Inflammatory macrophage (primary cell): ENCODE data around the gene SLC40A1.

Experiments
- DNase-seq, 2 donors: peaks; one replicate each; pipeline ENCODE4 v3.0.0-alpha.2; 2020 to 2022

Gene SLC40A1

DNA sequence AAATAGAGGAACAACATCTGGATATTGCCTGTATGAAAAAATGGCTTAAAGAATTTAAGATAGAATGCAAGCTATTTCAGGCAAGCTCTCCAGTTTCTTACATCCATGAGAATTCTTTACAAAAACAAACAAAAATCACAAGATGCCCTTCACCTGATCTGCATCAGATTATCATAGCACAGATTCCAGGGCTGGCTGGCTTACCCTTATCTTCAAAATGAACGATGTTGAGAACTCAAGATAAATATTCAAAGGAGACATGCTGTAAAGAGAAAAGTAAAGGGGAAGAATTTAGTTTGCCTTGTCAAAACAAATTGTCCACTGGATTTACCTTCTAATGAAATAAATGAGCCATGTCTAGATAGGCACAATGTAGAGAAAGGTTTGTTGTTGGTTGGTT lies 18.7 kb upstream of the SLC40A1 start:
- DNase-seq = no peak

- DNase-seq = no peak
These were observed 14.8 kb upstream of the SLC40A1 start for GRCh38 chr2:189595417-189595816.

- no peak for DNase-seq
These were observed 13.7 kb upstream of the SLC40A1 start for GRCh38 chr2:189594305-189594704.

- DNase-seq = no peak
These were observed 12.5 kb upstream of the SLC40A1 start for GRCh38 chr2:189593115-189593514.

GRCh38 chr2:189592353-189592984 lies 11.9 kb upstream of the SLC40A1 start:
- no peak for DNase-seq

GRCh38 chr2:189587780-189588179 lies 7.2 kb upstream of the SLC40A1 start:
- DNase-seq = no peak

GRCh38 chr2:189585226-189585756 lies 4.7 kb upstream of the SLC40A1 start:
- no peak for DNase-seq

DNA sequence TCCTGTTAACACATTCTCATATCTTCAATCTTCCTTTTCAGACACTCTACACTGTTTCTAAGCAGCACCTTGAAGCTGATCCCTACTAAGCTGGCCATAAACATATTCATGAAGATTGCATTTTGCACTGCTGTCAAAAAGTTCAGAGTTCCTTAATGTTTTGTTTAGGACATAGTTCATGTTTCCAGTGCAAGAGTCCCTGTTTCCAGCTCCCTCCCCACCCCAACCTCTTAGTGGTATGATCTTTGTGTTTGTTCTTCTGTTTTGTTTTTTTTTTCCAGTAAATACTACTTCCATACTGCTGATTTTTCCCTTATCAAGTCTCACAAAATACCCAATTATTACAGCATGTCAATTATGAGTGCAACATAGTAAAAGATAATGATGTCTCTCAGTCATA lies 4.1 kb upstream of the SLC40A1 start:
- no peak for DNase-seq

- no peak for DNase-seq
These were observed 2.9 kb upstream of the SLC40A1 start for GRCh38 chr2:189583227-189584198.

GRCh38 chr2:189582809-189583192 lies 2.2 kb upstream of the SLC40A1 start:
- no peak for DNase-seq

DNA sequence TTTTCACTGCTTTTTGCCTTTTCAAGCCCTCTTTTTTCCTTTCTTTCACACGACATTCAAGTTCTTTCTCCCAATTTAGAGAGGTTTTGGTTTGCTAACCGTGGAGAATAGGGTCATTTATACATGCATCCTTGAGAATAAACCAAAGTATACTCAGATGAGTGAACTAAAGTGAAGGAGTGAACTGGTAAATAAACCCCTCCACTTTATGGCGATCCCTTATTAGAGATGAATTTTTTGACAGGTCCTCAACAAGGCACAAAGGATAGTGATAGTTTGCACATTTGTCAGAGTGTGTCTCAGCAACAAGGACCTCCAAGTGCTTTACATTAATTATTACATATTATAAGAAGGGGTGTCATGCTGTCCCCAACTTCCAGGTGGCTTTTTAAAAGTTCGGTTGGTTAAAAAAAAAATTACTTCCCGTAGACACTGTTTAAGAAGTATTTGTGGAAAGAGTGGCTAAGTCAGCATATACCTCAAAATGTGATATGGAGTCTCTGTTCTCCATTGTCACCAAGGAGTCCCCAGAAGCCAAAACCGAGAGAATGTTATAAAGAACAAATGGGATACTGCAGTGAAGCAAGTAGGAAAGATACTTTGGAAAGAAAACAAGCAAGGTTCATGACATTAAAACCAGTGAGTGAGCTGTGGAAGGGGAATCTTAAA lies 1.7 kb upstream of the SLC40A1 start:
- DNase-seq = no peak

GRCh38 chr2:189581354-189582139 lies 961 bp upstream of the SLC40A1 start:
- DNase-seq = no peak

DNA sequence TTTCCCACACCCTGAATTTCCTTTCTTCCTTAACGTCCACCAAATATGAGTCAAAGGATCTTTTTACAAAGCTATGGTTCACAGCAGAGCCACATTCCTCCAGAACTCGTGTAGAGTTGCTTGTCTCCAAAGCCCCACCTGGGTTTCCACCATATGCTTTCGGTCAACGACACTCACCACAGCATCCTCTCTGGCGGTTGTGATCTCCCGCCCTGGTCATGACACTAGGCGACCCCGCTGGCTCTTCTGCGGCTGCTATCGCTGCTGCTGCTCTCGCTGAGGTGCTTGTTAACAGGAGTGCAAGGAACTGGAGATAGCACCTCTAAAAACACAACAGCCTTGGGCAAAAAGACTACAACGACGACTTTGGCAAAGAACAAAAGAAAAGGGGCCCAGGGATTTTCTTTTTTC lies 340 bp downstream of the SLC40A1 start:
- no peak for DNase-seq

DNA sequence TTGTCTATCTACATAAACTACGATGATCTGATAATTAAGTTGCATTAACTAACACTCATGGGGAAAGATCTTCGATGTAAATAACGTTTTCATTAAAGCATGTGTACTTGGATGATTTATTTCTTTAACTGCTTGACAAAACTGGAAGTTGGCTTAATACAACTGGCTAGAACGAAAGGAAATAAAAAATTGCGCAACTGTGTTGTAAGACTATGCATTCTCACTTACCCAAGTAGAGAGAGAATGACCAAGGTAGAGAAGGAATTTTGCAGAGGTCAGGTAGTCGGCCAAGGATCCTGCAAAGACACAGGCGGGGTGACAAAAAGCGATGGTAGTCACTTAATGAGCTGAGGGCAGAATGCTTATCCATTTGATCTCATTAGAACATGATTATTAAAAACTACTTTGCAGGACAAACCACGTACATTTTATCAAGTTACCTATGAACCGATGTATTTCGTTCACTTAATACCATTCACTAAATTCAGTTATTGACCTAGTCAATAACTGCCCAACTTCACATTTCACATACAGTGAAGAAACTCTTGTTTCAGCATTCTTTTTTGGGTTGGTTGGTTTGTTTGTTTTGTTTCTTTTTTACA lies 900 bp downstream of the SLC40A1 start:
- DNase-seq = peak; percentile 65 to 83

- no peak for DNase-seq
These were observed 2.2 kb downstream of the SLC40A1 start for GRCh38 chr2:189578272-189578950.

DNA sequence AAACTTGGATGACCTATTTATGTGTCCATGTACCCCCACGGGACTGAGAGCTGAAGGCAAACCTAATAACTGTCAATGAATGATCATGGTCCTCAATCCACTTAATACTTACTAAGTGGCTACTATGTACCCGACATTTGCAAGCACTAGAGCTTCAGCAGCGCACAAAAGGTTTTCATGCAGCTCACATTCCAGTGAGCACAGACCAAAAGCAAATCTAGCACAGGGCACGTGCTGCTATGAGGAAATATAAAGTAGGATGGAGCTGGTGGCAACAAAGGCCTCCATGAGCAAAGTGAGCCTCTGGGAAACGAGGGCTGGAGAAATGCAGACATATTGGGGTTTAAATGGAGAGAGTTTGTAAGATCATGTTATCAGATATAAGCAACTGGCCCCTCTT lies 3.5 kb downstream of the SLC40A1 start:
- no peak for DNase-seq

GRCh38 chr2:189576396-189576795 lies 4.2 kb downstream of the SLC40A1 start:
- DNase-seq = peak; percentile 13 to 26

DNA sequence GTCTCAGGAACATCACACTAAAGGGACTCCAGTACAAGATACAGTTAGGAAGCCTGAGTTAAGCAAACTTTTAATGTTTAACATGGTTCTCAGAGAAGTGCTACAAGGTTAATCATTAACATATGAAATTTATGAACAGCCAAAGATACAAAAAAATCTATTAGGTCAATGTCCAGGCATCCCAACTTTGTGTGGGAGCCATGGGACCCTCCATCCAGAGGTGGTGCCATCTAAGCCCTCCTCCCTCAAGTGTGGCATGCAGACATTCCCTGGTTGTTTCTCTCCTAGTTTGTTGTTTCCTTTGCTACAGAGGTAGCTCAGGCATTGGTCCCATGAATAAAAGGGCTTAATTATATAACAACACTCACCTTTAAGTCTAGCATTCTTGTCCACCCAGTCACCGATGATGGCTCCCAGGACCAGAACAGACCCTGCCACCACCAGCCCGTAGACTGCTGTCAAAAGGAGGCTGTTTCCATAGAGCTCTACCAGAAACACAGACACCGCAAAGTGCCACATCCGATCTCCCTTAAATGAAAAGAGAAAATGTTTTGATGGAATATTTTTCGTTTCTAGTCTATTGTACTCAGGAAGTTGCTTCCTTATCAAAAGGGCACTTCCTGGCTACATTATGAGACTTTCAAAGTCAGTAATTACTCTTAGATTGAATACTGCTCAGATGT lies 5.7 kb downstream of the SLC40A1 start:
- no peak for DNase-seq

- no peak for DNase-seq
These were observed 10.0 kb downstream of the SLC40A1 start for GRCh38 chr2:189570570-189571031.

- DNase-seq = peak; percentile 50 to 67
These were observed 11.2 kb downstream of the SLC40A1 start for GRCh38 chr2:189569295-189569910.
